ENCODE data around the gene SFRP5.

DNA sequence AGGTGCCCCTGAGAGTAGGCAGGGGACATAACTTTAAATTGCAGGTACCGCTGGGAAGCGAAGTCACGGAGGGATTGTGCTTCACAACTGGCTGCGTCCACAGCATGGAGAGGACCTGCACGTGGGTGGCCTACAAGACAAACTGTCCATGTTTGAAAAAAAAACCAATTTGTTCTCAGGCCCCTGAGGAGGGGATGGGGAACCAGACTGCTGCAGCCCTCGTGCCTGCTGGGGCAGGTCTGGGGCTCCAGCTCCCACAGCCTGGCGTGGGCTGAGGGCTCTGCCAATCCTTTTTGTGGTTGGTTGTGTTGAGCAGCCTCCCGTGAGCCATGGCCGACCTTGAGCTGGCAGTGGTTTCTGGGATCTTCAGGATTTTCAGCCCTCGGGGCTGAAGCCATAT lies 9.7 kb downstream of the SFRP5 start:
- no peak for TF ChIP-seq EP300 (IDR thresholded peaks at IDR 0.05; ENCODE audit: borderline replicate concordance)
- TF ChIP-seq TAF1 (IDR thresholded peaks at IDR 0.05; ENCODE audit: low read depth): no peak
- no peak for TF ChIP-seq FOXM1 (IDR thresholded peaks at IDR 0.05; ENCODE audit: borderline replicate concordance, low read depth)
- no peak for TF ChIP-seq TCF12 (IDR thresholded peaks at IDR 0.05; ENCODE audit: low read depth)
- TF ChIP-seq CREB1 (IDR thresholded peaks at IDR 0.05; ENCODE audit: low read depth): no peak
- no peak for TF ChIP-seq TEAD4 (IDR thresholded peaks at IDR 0.05)
- no peak for TF ChIP-seq EGR1 (IDR thresholded peaks at IDR 0.05)
- TF ChIP-seq, protein P1, sequence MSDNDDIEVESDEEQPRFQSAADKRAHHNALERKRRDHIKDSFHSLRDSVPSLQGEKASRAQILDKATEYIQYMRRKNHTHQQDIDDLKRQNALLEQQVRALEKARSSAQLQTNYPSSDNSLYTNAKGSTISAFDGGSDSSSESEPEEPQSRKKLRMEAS (IDR thresholded peaks at IDR 0.05): no peak
- no peak for TF ChIP-seq ZBTB7A (IDR thresholded peaks at IDR 0.05; ENCODE audit: low read depth)
- no peak for TF ChIP-seq YY1 (IDR thresholded peaks at IDR 0.05; ENCODE audit: low read depth)
- TF ChIP-seq, protein P2, sequence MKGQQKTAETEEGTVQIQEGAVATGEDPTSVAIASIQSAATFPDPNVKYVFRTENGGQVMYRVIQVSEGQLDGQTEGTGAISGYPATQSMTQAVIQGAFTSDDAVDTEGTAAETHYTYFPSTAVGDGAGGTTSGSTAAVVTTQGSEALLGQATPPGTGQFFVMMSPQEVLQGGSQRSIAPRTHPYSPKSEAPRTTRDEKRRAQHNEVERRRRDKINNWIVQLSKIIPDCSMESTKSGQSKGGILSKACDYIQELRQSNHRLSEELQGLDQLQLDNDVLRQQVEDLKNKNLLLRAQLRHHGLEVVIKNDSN (IDR thresholded peaks at IDR 0.05): no peak
- no peak for TF ChIP-seq RAD21 (IDR thresholded peaks at IDR 0.05; ENCODE audit: low read depth)
- TF ChIP-seq NFIC (IDR thresholded peaks at IDR 0.05): no peak

All from Ishikawa (cell line).